ENCODE data around the gene PNPLA1. TPM values are rescaled to one million over a fixed set of nuclear protein-coding genes. Genes with fewer than 3 reads are reported as not detected.

The PNPLA1 gene
- total RNA-seq, 1 donor from 2014 or later: not detected

DNA sequence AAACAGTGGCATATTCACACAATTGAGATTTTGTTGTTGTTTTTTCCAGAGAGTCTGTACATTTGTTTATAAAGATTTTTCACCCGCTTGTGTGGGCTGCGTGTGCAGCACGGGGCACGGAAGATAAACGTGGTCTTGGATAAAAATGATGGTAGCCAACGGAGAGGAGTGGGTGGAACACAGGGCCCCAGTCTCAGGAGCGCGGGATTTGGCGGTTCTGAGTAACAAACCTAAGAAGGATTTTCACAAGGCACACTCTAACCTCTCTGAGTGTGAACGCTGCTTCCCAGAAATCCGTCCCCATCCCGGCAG, 70.4 kb downstream of the PNPLA1 start:
- peaks cover 14% of the 10 kb centered on the region for H3K4me1 Mint-ChIP-seq
- no peak for DNase-seq (ENCODE audit: low spot score)
- H3K4me3 ChIP-seq: no peak overlapping the region

DNA sequence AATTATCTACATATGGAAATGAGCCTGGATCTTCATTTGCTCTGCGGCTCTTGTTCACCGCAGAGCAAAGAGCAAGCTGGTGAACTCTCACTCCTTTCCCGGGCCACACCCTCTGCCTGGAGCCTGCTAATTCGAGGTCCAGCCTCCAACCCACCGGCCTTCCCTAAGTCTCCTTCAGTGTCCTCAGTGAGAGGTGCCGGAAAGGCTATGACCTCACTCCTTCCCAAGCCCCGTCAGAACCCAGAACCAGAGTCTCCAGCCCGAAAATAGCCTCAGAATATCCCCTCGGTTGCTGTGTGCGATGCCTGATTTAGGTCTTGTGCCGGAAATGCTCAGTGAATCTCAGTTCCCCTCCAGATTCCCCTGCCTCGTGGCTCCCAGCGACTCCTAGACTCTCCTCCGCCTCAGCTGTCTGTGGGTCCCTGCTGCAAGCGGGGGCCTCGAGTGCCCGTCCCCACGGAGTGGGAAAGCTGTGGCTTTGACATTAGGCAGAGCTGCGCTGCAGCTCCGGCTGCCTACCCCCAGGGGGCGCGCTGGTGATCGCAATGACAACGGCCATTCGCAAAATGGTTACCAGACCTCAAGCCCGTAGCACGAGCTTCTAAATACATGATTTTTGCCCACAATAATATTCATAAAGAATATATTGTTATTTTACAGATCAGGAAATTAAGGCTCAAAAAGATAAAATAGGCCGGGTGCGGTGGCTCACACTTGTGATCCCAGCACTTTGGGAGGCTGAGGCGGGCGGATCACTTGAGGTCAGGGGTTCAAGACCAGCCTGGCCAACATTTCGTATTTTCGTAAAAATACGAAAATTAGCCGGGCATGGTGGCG, 71.0 kb downstream of the PNPLA1 start:
- Histone ChIP-seq H3K36me3 (no peaks in the 10 kb centered on the region), H3K4me1 (peaks cover 1% of the 10 kb centered on the region), H3K9me3 (ENCODE audit: low read depth) (no peaks in the 10 kb centered on the region), H3K4me2 (peak overlapping the region; percentile 53), H3K4me3 (peak overlapping the region; percentile 15), H3K27me3 (peaks cover 29% of the 10 kb centered on the region), H3F3A (ENCODE audit: low read depth) (no peaks in the 10 kb centered on the region), H2AFZ (replicated peaks) (peak overlapping the region; percentile 70), H3K79me2 (ENCODE audit: low read depth) (no peaks in the 10 kb centered on the region), H4K20me1 (ENCODE audit: low read depth) (no peaks in the 10 kb centered on the region), H3K9ac (no peak overlapping the region), H3K27ac (no peak overlapping the region)
- H3K4me1 Mint-ChIP-seq: peaks cover 13% of the 10 kb centered on the region
- no peaks in the 10 kb centered on the region for H3K36me3 Mint-ChIP-seq
- no peaks in the 10 kb centered on the region for H3K9me3 Mint-ChIP-seq
- peak overlapping the region; percentile 74 for H3K27ac Mint-ChIP-seq
- peak; percentile 82 for DNase-seq (ENCODE audit: low spot score)
- peak overlapping the region; percentile 75 for H3K4me3 Mint-ChIP-seq
- TF ChIP-seq EZH2phosphoT487 (IDR thresholded peaks at IDR 0.05) (no peak), EZH2 (IDR thresholded peaks at IDR 0.05) (peak; percentile 39)
- TF ChIP-seq, protein P1, sequence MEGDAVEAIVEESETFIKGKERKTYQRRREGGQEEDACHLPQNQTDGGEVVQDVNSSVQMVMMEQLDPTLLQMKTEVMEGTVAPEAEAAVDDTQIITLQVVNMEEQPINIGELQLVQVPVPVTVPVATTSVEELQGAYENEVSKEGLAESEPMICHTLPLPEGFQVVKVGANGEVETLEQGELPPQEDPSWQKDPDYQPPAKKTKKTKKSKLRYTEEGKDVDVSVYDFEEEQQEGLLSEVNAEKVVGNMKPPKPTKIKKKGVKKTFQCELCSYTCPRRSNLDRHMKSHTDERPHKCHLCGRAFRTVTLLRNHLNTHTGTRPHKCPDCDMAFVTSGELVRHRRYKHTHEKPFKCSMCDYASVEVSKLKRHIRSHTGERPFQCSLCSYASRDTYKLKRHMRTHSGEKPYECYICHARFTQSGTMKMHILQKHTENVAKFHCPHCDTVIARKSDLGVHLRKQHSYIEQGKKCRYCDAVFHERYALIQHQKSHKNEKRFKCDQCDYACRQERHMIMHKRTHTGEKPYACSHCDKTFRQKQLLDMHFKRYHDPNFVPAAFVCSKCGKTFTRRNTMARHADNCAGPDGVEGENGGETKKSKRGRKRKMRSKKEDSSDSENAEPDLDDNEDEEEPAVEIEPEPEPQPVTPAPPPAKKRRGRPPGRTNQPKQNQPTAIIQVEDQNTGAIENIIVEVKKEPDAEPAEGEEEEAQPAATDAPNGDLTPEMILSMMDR (IDR thresholded peaks at IDR 0.05): peak; percentile 98
- peaks cover 10% of the 10 kb centered on the region for H3K27me3 Mint-ChIP-seq (ENCODE audit: insufficient read depth, low read depth)

More for the DNA sequence above, 70.4 kb downstream of the PNPLA1 start:
- Mint-ChIP-seq H3K27ac (no peak overlapping the region), H3K36me3 (no peaks in the 10 kb centered on the region), H3K9me3 (no peaks in the 10 kb centered on the region), H3K4me3 (no peak overlapping the region), H3K27me3 (ENCODE audit: insufficient read depth, low read depth) (peaks cover 10% of the 10 kb centered on the region)
- Histone ChIP-seq H3K9ac (no peak overlapping the region), H3F3A (ENCODE audit: low read depth) (no peaks in the 10 kb centered on the region), H3K36me3 (no peaks in the 10 kb centered on the region), H3K27me3 (peaks cover 29% of the 10 kb centered on the region), H3K27ac (no peak overlapping the region), H3K9me3 (ENCODE audit: low read depth) (no peaks in the 10 kb centered on the region), H3K4me2 (peak overlapping the region; percentile 53), H3K79me2 (ENCODE audit: low read depth) (no peaks in the 10 kb centered on the region), H2AFZ (replicated peaks) (peak overlapping the region; percentile 70), H4K20me1 (ENCODE audit: low read depth) (no peaks in the 10 kb centered on the region), H3K4me1 (no peaks in the 10 kb centered on the region)
- TF ChIP-seq EZH2phosphoT487 (IDR thresholded peaks at IDR 0.05): no peak
- TF ChIP-seq, protein P1 (IDR thresholded peaks at IDR 0.05): no peak
- TF ChIP-seq EZH2 (IDR thresholded peaks at IDR 0.05): no peak

DNA sequence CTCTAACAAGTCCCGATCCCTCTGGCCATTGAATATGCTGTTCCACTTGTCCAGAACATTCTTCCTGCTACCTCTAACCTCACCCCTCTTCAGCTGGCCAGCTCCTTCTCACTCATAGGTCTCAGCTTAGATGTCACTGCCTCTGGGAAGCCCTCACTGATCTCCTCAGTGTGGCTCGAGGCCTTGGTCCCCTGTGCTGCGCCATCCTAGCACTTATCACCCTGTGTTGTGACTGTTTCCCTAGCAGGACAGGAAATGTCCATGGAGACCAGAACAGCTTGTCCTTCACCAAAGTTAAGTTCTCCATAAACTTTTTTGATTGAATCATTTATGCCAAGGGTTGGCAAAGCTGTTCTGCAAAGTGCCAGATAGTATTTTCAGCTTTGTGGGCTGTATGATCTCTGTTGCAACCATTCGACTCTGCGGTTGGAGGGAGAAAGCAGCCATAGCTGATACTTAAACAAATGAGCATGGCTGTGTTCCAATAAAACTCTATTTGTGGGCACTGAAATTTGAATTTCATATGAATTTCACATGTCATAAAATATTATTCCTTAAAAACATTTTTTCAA, 73.3 kb downstream of the PNPLA1 start:
- H4K20me1 ChIP-seq (ENCODE audit: low read depth): no peaks in the 10 kb centered on the region
- TF ChIP-seq EZH2 (IDR thresholded peaks at IDR 0.05) (no peak), EZH2phosphoT487 (IDR thresholded peaks at IDR 0.05) (no peak)
- Mint-ChIP-seq H3K4me1 (peaks cover 29% of the 10 kb centered on the region), H3K9me3 (no peaks in the 10 kb centered on the region), H3K4me3 (no peak overlapping the region), H3K36me3 (no peaks in the 10 kb centered on the region), H3K27me3 (ENCODE audit: insufficient read depth, low read depth) (peaks cover 7% of the 10 kb centered on the region), H3K27ac (no peak overlapping the region)
- H3F3A ChIP-seq (ENCODE audit: low read depth): no peaks in the 10 kb centered on the region
- peaks cover 29% of the 10 kb centered on the region for H3K27me3 ChIP-seq
- H3K4me3 ChIP-seq: no peak overlapping the region
- H3K36me3 ChIP-seq: no peaks in the 10 kb centered on the region
- no peak overlapping the region for H3K27ac ChIP-seq
- no peak overlapping the region for H2AFZ ChIP-seq (replicated peaks)
- DNase-seq (ENCODE audit: low spot score): no peak
- no peak overlapping the region for H3K9ac ChIP-seq
- peaks cover 4% of the 10 kb centered on the region for H3K4me1 ChIP-seq
- H3K79me2 ChIP-seq (ENCODE audit: low read depth): no peaks in the 10 kb centered on the region
- no peak overlapping the region for H3K4me2 ChIP-seq
- no peaks in the 10 kb centered on the region for H3K9me3 ChIP-seq (ENCODE audit: low read depth)

Measured in neural progenitor cell (in vitro differentiated cells).